HepG2 (cell line): ENCODE data around the gene PRKN.

Experiments used
- ELF3 ChIP-seq: IDR thresholded peaks from 2 replicates; pipeline ENCODE4 v1.6.1; 2016; ENCODE audit warnings: missing genetic modification reagents, missing compliant biosample characterization
- EZH2 ChIP-seq: conservative IDR thresholded peaks from 2 replicates; pipeline ENCODE4 v1.6.1; 2012; ENCODE audit warnings: mild to moderate bottlenecking, low read depth, low read length, moderate library complexity
- FOSL2 ChIP-seq: sonication (generic); formaldehyde crosslinking; IDR thresholded peaks from 2 replicates; pipeline ENCODE4 v1.4.0; 2020; ENCODE audit warnings: missing genetic modification reagents
- NONO ChIP-seq, 2 experiments: fragments of 450-650 bp in 1 of 2; sonication (generic) in 1 of 2; formaldehyde crosslinking in 1 of 2; IDR thresholded peaks in 1 of 2; conservative IDR thresholded peaks in 1 of 2; 2 replicates each; pipeline versions ENCODE4 v1.6.1 to v1.8.0; 2017 to 2022; ENCODE audit warnings: mild to moderate bottlenecking in 1 of 2, missing genetic modification reagents in 1 of 2, moderate library complexity in 1 of 2
- SAFB2 ChIP-seq: sonication (generic); formaldehyde crosslinking; IDR thresholded peaks from 2 replicates; pipeline ENCODE4 v1.5.1; 2020; ENCODE audit warnings: missing genetic modification reagents, low read depth, mild to moderate bottlenecking, borderline replicate concordance
- ZNF263 ChIP-seq: sonication (generic); formaldehyde crosslinking; IDR thresholded peaks from 2 replicates; pipeline ENCODE4 v1.4.0; 2020; ENCODE audit warnings: missing genetic modification reagents
- ZNF274 ChIP-seq: sonication (generic); formaldehyde crosslinking; IDR thresholded peaks from 2 replicates; pipeline ENCODE4 v1.5.1; 2020; ENCODE audit warnings: mild to moderate bottlenecking, missing genetic modification reagents
- ZNF713 ChIP-seq: sonication (generic); formaldehyde crosslinking; IDR thresholded peaks from 2 replicates; pipeline ENCODE4 v1.4.0; 2020; ENCODE audit warnings: mild to moderate bottlenecking, missing genetic modification reagents
- TF ChIP-seq, protein P1 (sequence below): sonication (generic); formaldehyde crosslinking; IDR thresholded peaks from 2 replicates; pipeline ENCODE4 v1.4.0; 2020; ENCODE audit warnings: mild to moderate bottlenecking, missing genetic modification reagents
- TF ChIP-seq, protein P2 (sequence below): sonication (generic); formaldehyde crosslinking; IDR thresholded peaks from 2 replicates; pipeline ENCODE4 v1.5.0; 2020; ENCODE audit warnings: mild to moderate bottlenecking, missing genetic modification reagents, moderate library complexity

DNA sequence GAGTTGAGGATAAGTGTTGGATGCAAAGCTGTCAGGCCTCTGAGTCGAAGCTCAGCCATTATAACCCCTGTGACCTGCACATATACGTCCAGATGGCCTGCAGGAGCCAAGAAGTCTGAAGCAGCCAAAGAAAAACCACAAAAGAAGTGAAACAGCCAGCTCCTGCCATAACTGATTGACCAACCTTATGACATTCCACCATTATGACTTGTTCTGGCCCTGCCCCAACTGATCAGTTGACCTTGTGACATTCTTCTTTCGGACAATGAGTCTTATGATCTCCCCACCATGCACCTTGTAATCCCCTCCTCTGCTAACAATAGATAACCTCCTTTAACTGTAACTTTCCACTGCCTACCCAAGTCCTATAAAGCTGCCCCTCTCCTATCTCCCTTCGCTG is 1320.0 kb downstream of the PRKN start:
- TF ChIP-seq SAFB2 (CRISPR knock-in tag) (no peak), EZH2 (no peak), ELF3 (CRISPR knock-in tag) (no peak), ZNF263 (CRISPR knock-in tag) (no peak), FOSL2 (CRISPR knock-in tag) (no peak), NONO (IDR thresholded peaks at IDR 0.05) (no peak), NONO (CRISPR knock-in tag; conservative IDR thresholded peaks at IDR 0.05) (no peak), ZNF713 (no peak), ZNF274 (CRISPR knock-in tag) (no peak)
- TF ChIP-seq, protein P1, sequence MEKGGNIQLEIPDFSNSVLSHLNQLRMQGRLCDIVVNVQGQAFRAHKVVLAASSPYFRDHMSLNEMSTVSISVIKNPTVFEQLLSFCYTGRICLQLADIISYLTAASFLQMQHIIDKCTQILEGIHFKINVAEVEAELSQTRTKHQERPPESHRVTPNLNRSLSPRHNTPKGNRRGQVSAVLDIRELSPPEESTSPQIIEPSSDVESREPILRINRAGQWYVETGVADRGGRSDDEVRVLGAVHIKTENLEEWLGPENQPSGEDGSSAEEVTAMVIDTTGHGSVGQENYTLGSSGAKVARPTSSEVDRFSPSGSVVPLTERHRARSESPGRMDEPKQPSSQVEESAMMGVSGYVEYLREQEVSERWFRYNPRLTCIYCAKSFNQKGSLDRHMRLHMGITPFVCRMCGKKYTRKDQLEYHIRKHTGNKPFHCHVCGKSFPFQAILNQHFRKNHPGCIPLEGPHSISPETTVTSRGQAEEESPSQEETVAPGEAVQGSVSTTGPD, result no peak
- TF ChIP-seq, protein P2, sequence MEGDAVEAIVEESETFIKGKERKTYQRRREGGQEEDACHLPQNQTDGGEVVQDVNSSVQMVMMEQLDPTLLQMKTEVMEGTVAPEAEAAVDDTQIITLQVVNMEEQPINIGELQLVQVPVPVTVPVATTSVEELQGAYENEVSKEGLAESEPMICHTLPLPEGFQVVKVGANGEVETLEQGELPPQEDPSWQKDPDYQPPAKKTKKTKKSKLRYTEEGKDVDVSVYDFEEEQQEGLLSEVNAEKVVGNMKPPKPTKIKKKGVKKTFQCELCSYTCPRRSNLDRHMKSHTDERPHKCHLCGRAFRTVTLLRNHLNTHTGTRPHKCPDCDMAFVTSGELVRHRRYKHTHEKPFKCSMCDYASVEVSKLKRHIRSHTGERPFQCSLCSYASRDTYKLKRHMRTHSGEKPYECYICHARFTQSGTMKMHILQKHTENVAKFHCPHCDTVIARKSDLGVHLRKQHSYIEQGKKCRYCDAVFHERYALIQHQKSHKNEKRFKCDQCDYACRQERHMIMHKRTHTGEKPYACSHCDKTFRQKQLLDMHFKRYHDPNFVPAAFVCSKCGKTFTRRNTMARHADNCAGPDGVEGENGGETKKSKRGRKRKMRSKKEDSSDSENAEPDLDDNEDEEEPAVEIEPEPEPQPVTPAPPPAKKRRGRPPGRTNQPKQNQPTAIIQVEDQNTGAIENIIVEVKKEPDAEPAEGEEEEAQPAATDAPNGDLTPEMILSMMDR (CRISPR knock-in tag), result no peak
